Adrenal gland (tissue), 5 donors: ENCODE results near the gene SLC22A24.

ENCODE experiments used
- POLR2A ChIP-seq, 2 donors: fragments of 450-650 bp; IDR thresholded peaks; one replicate each; pipeline ENCODE4 v1.6.1; 2017; ENCODE audit warnings: antibody characterized with exemption in 2 of 2, mild to moderate bottlenecking in 2 of 2, moderate library complexity in 1 of 2
- TF ChIP-seq, protein P1 (sequence below), 6 experiments: fragments of 450-650 bp in 4 of 6; fragments of 200-600 bp in 2 of 6; sonication (generic) in 1 of 6; IDR thresholded peaks; 1 replicate in 5 of 6; 2 replicates in 1 of 6; pipeline versions ENCODE4 v1.5.1 to v1.8.0; 2016 to 2021; ENCODE audit warnings: antibody characterized with exemption in 6 of 6, mild to moderate bottlenecking in 2 of 6, moderate library complexity in 1 of 6
- donor health status: DM: no; HTN: no; CAD: no.

- TF ChIP-seq, protein P1, sequence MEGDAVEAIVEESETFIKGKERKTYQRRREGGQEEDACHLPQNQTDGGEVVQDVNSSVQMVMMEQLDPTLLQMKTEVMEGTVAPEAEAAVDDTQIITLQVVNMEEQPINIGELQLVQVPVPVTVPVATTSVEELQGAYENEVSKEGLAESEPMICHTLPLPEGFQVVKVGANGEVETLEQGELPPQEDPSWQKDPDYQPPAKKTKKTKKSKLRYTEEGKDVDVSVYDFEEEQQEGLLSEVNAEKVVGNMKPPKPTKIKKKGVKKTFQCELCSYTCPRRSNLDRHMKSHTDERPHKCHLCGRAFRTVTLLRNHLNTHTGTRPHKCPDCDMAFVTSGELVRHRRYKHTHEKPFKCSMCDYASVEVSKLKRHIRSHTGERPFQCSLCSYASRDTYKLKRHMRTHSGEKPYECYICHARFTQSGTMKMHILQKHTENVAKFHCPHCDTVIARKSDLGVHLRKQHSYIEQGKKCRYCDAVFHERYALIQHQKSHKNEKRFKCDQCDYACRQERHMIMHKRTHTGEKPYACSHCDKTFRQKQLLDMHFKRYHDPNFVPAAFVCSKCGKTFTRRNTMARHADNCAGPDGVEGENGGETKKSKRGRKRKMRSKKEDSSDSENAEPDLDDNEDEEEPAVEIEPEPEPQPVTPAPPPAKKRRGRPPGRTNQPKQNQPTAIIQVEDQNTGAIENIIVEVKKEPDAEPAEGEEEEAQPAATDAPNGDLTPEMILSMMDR (IDR thresholded peaks at IDR 0.05): no peak
- TF ChIP-seq POLR2A (IDR thresholded peaks at IDR 0.05): no peak
These were observed 63.3 kb downstream of the SLC22A24 start for GRCh38 chr11:63080682-63081081.
